IMR-90 (cell line): ENCODE results near the gene LSM12. TPM values are rescaled to one million over a fixed set of nuclear protein-coding genes. Genes with fewer than 3 reads are reported as not detected.

Experiments
- ATAC-seq: fragments of 200-7000 bp; cut with Tn5 transposase; 2 replicates; pipeline ENCODE4 v1.9.1; 2020; ENCODE audit warnings: low read depth, mild to moderate bottlenecking, moderate library complexity
- BruUV-seq: library from RNA; stranded (reverse); fragments of 400-500 nt; replicated peaks from 2 replicates; lab custom pipeline; 2021; lab: Mats Ljungman, UMichigan
- CTCF ChIA-PET: fragments of 300-600 bp; formaldehyde crosslinking; extraction: SDS; loops from one replicate; lab custom pipeline; 2021; ENCODE audit warnings: antibody characterized with exemption; lab: Yijun Ruan, JAX
- POLR2A ChIA-PET: fragments of 300-600 bp; sonication (Branson Sonifier 250); formaldehyde crosslinking; loops from one replicate; lab custom pipeline; 2022; ENCODE audit warnings: antibody characterized with exemption; ENCODE audit not compliant: unreplicated experiment; lab: Charles Lee
- DNase-seq: peaks from one replicate; pipeline ENCODE4 v3.0.0; 2013
- H2AFZ ChIP-seq: replicated peaks from 2 replicates; pipeline ENCODE3; 2013; ENCODE audit warnings: low read length, mild to moderate bottlenecking; ENCODE audit not compliant: poor library complexity
- H2AK5ac ChIP-seq: 2 replicates; pipeline ENCODE4 v1.6.1; 2013; ENCODE audit warnings: low read depth, low read length, inconsistent platforms
- H2AK9ac ChIP-seq: replicated peaks from 2 replicates; pipeline ENCODE3; 2013; ENCODE audit warnings: mild to moderate bottlenecking, low read depth, low read length, moderate library complexity; ENCODE audit not compliant: poor library complexity
- H2BK120ac ChIP-seq: 2 replicates; pipeline ENCODE4 v1.6.1; 2013; ENCODE audit warnings: low read depth, low read length, inconsistent platforms
- H2BK15ac ChIP-seq: 3 replicates; pipeline ENCODE4 v1.6.1; 2013; ENCODE audit warnings: low read depth, low read length, inconsistent platforms
- H2BK20ac ChIP-seq: 2 replicates; pipeline ENCODE4 v1.6.1; 2013; ENCODE audit warnings: low read depth, mild to moderate bottlenecking, inconsistent platforms, low read length, moderate library complexity
- H2BK5ac ChIP-seq: 2 replicates; pipeline ENCODE4 v1.6.1; 2013; ENCODE audit warnings: mild to moderate bottlenecking, low read depth, low read length, inconsistent platforms; ENCODE audit not compliant: poor library complexity, severe bottlenecking
- H3K14ac ChIP-seq: replicated peaks from 2 replicates; pipeline ENCODE4 v1.6.1; 2013; ENCODE audit warnings: low read depth, low read length, inconsistent platforms
- H3K18ac ChIP-seq: 2 replicates; pipeline ENCODE4 v1.6.1; 2013; ENCODE audit warnings: low read depth, low read length, control low read depth
- H3K23ac ChIP-seq: 2 replicates; pipeline ENCODE4 v1.6.1; 2013; ENCODE audit warnings: low read depth, low read length, inconsistent platforms
- H3K27ac ChIP-seq: 2 replicates; pipeline ENCODE4 v1.5.1; 2013; ENCODE audit warnings: mild to moderate bottlenecking, control low read depth, low read length; ENCODE audit not compliant: insufficient read depth
- H3K27me3 ChIP-seq: 2 replicates; pipeline ENCODE4 v1.6.1; 2013; ENCODE audit warnings: low read length; ENCODE audit not compliant: control insufficient read depth, insufficient read depth
- H3K36me3 ChIP-seq: 2 replicates; pipeline ENCODE4 v1.6.1; 2013; ENCODE audit warnings: low read length, mixed read lengths; ENCODE audit not compliant: control insufficient read depth, insufficient read depth
- H3K4ac ChIP-seq: 2 replicates; pipeline ENCODE4 v1.6.1; 2013; ENCODE audit warnings: low read depth, low read length, inconsistent platforms
- H3K4me1 ChIP-seq: 2 replicates; pipeline ENCODE4 v1.6.1; 2013; ENCODE audit warnings: low read length, mixed read lengths; ENCODE audit not compliant: control insufficient read depth, insufficient read depth
- H3K4me2 ChIP-seq: 2 replicates; pipeline ENCODE4 v1.6.1; 2013; ENCODE audit warnings: low read depth, mild to moderate bottlenecking, control low read depth, low read length, moderate library complexity
- H3K4me3 ChIP-seq: 2 replicates; pipeline ENCODE4 v1.5.1; 2013; ENCODE audit warnings: low read depth, mild to moderate bottlenecking, control low read depth, low read length, moderate library complexity; ENCODE audit not compliant: insufficient read depth
- H3K56ac ChIP-seq: 2 replicates; pipeline ENCODE4 v1.6.1; 2013; ENCODE audit warnings: low read length, inconsistent platforms; ENCODE audit not compliant: insufficient read depth; ENCODE audit errors: extremely low read depth
- H3K79me1 ChIP-seq, 2 experiments: 2 replicates each; pipeline ENCODE4 v1.6.1; 2013; ENCODE audit warnings: low read length in 2 of 2, inconsistent platforms in 1 of 2, low read depth in 1 of 2
- H3K9ac ChIP-seq: 2 replicates; pipeline ENCODE4 v1.6.1; 2013; ENCODE audit warnings: low read depth, low read length, control low read depth
- H3K9me1 ChIP-seq: 2 replicates; pipeline ENCODE4 v1.6.1; 2013; ENCODE audit warnings: low read length, inconsistent platforms; ENCODE audit not compliant: insufficient read depth
- H3K9me3 ChIP-seq: 2 replicates; pipeline ENCODE4 v1.6.1; 2013; ENCODE audit warnings: low read length; ENCODE audit not compliant: control insufficient read depth, insufficient read depth
- H4K20me1 ChIP-seq: 2 replicates; pipeline ENCODE4 v1.6.1; 2013; ENCODE audit warnings: low read length, inconsistent platforms; ENCODE audit not compliant: insufficient read depth
- H4K5ac ChIP-seq: 2 replicates; pipeline ENCODE4 v1.6.1; 2013; ENCODE audit warnings: mild to moderate bottlenecking, low read depth, low read length, control low read depth
- H4K8ac ChIP-seq, 2 experiments: 2 replicates each; pipeline ENCODE4 v1.6.1; 2013; ENCODE audit warnings: low read depth in 2 of 2, low read length in 2 of 2, control low read depth in 1 of 2, inconsistent platforms in 1 of 2
- H4K91ac ChIP-seq: 2 replicates; pipeline ENCODE4 v1.6.1; 2013; ENCODE audit warnings: low read depth, low read length, inconsistent platforms; ENCODE audit not compliant: insufficient read depth
- MAZ ChIP-seq: IDR thresholded peaks from 2 replicates; pipeline ENCODE4 v1.6.1; 2012; ENCODE audit warnings: low read depth, mild to moderate bottlenecking, low read length, improper control_type of control experiment, moderate library complexity, borderline replicate concordance
- RAD21 ChIP-seq: IDR thresholded peaks from 2 replicates; pipeline ENCODE4 v1.6.1; 2012; ENCODE audit warnings: low read length, improper control_type of control experiment
- RCOR1 ChIP-seq: IDR thresholded peaks from 2 replicates; pipeline ENCODE4 v1.6.1; 2012; ENCODE audit warnings: mild to moderate bottlenecking, low read length, improper control_type of control experiment; ENCODE audit not compliant: insufficient replicate concordance
- SMC3 ChIP-seq: fragments of 150-350 bp; IDR thresholded peaks from 2 replicates; pipeline ENCODE4 v1.6.1; 2016; ENCODE audit warnings: low read depth, mild to moderate bottlenecking, antibody characterized with exemption, low read length, moderate library complexity
- WGBS, 2 experiments: methylation state at CpG; one replicate each; pipeline versions ENCODE4 v1.1.5 to v1.1.7; 2013; ENCODE audit warnings: missing lambda C conversion rate in 2 of 2; ENCODE audit not compliant: insufficient read length in 1 of 2; ENCODE audit errors: extremely low coverage in 2 of 2; 5-methylcytosine and 5-hydroxymethylcytosine counted together
- dilution Hi-C: fragments of 300-500 bp; cut with HindIII; formaldehyde crosslinking; loops from one replicate; pipeline ENCODE4 v1.14.3; 2018; ENCODE audit warnings: low sequenced_read_pairs; ENCODE audit not compliant: unreplicated experiment
- in situ Hi-C: fragments of 300-500 bp; cut with MboI; formaldehyde crosslinking; loops from 3 replicates; pipeline ENCODE4 v1.14.3; 2019; ENCODE audit warnings: low sequenced_read_pairs, inconsistent platforms, mixed read lengths
- intact Hi-C: fragments of 100-400 bp; cut with micrococcal nuclease; formaldehyde crosslinking; loops from 2 replicates; pipeline ENCODE4 v1.10.0; 2022
- polyA plus RNA-seq, 3 experiments: library from polyadenylated mRNA; depleted of rRNA; stranded (reverse); fragments of >200 nt; gene quantifications; 2 replicates each; pipeline ENCODE4 v1.2.3, GENCODE V29; 2012; ENCODE audit warnings: low replicate concordance in 1 of 3
- total RNA-seq: library from RNA; depleted of rRNA; stranded (reverse); fragments of >200 nt; gene quantifications from 2 replicates; pipeline ENCODE4 v1.2.3, GENCODE V29; 2012
- TF ChIP-seq, protein P1 (sequence below): fragments of 150-350 bp; IDR thresholded peaks from 2 replicates; pipeline ENCODE4 v1.6.1; 2016; ENCODE audit warnings: low read depth, mild to moderate bottlenecking, low read length, moderate library complexity, borderline replicate concordance

LSM12 gene
- total and polyA plus RNA-seq, 2 of the 4 experiments (the other 2 are of a cell fraction): 38.0 to 41.0 TPM

DNA sequence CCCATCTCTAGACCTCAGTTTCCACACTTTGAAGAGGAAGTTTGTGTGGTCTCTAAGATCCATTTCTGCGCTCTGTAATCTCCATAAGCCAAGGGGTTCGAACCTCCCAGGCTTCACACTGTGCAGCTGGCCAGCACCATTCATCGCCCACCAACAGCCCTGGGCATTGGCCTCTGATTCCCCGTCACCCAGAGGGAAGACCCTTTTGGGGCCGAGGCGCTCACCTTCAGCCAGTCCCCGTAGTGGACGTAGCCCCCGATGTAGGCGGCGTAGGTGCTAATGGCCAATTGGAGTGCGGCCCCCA, 52.4 kb downstream of the LSM12 start:
- no peak overlapping the region for H2BK15ac ChIP-seq
- H3K56ac ChIP-seq: 0 out of 2 replicates have a peak overlapping the region, but pooled peaks have one; percentile 72
- peaks cover 9 to 48% of the 10 kb centered on the region in 2 experiments for H3K79me1 ChIP-seq
- H2BK20ac ChIP-seq: no peak overlapping the region
- BruUV-seq: no TSS peak
- ATAC-seq (no peak; the same call in 1 of the 2 replicates), DNase-seq (no peak)
- H3K4ac ChIP-seq: peak overlapping the region; percentile 94
- peak overlapping the region; percentile 99 for H2AK9ac ChIP-seq
- H4K5ac ChIP-seq: no peak overlapping the region
- H3K4me3 ChIP-seq: peak overlapping the region; percentile 73
- H3K23ac ChIP-seq: peak overlapping the region; percentile 89
- no peak overlapping the region for H2BK120ac ChIP-seq
- H3K27me3 ChIP-seq: no peaks in the 10 kb centered on the region
- ChIA-PET POLR2A (interaction anchor here (0.8 kb wide), 1 partner anchor 16 kb away, joined by 4 read pairs; no protein-coding TSS in a partner anchor), CTCF (no interaction called here)
- H3K9ac ChIP-seq: peak overlapping the region; percentile 90
- no peak overlapping the region for H2BK5ac ChIP-seq
- H4K20me1 ChIP-seq: no peaks in the 10 kb centered on the region
- H3K9me3 ChIP-seq: no peaks in the 10 kb centered on the region
- no peaks in the 10 kb centered on the region; the same call in 1 of the 2 replicates for H3K36me3 ChIP-seq
- peak overlapping the region; percentile 76 to 97; a peak in 3 of 4 replicates for H4K8ac ChIP-seq
- H3K9me1 ChIP-seq: peaks cover 8% of the 10 kb centered on the region
- dilution Hi-C loops (no loop called here), in situ Hi-C loops (no loop called here), intact Hi-C loops (no loop called here)
- no peak overlapping the region for H3K18ac ChIP-seq
- H3K4me2 ChIP-seq: peak overlapping the region; percentile 70
- 3% methylated on average over 11 of the region's 12 CpGs; no CpG with 5 or more reads in 1 of the 2 experiments for WGBS, 2 experiments
- peak overlapping the region; percentile 70 for H4K91ac ChIP-seq
- peak overlapping the region; percentile 92 for H2AK5ac ChIP-seq
- H3K14ac ChIP-seq: peak overlapping the region; percentile 98
- H2AFZ ChIP-seq: peak overlapping the region; percentile 97
- TF ChIP-seq RAD21 (no peak), RCOR1 (no peak), SMC3 (no peak), MAZ (no peak)
- TF ChIP-seq, protein P1, sequence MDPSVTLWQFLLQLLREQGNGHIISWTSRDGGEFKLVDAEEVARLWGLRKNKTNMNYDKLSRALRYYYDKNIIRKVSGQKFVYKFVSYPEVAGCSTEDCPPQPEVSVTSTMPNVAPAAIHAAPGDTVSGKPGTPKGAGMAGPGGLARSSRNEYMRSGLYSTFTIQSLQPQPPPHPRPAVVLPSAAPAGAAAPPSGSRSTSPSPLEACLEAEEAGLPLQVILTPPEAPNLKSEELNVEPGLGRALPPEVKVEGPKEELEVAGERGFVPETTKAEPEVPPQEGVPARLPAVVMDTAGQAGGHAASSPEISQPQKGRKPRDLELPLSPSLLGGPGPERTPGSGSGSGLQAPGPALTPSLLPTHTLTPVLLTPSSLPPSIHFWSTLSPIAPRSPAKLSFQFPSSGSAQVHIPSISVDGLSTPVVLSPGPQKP: no peak
- peaks cover 13% of the 10 kb centered on the region; the same call in 1 of the 2 replicates for H3K4me1 ChIP-seq
- peak overlapping the region; percentile 80; the same call in 1 of the 2 replicates for H3K27ac ChIP-seq
